Cortex of kidney (tissue), 1 donor: Measurements from ENCODE around the gene RBFA.

Experiments
- DNase-seq: peaks from one replicate; lab custom pipeline; 2025; lab: John Stamatoyannopoulos, UW

Gene RBFA

DNA sequence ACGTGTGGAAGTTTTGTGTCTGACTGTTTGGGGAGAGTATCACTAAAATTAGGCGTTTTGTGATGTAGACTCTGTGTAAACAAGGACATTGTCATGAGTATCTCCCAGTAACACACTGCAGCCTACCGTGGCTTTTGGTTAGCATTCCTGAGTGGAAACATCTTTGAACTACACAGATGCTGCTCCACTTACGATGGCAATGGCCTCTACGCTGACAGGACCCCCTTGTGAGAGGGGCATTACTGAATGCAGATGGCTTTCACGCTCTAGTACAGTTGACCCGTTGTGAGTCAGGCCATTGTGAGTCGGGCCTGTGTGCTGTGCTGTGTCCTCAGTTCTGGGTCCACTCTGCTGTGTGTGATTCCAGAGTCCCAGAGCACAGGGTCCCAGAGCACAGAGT, 40.5 kb downstream of the RBFA start:
- no peak for DNase-seq

DNA sequence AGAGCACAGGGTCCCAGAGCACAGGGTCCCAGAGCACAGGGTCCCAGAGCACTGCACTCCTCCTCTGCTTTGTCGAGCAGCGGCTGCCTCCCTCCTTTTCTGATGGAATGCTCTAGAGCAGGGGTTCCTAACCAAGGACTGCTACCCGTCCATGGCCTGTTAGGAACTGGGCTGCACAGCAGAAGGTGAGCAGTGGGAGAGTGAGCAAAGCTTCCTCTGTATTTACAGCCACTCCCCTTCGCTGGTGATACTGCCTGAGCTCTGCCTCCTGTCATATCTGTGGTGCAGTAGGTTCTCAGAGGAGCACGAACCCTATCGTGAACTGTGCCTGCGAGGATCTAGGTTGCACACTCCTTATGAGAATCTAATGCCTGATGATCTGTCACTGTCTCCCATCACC, 41.7 kb downstream of the RBFA start:
- DNase-seq, result no peak

DNA sequence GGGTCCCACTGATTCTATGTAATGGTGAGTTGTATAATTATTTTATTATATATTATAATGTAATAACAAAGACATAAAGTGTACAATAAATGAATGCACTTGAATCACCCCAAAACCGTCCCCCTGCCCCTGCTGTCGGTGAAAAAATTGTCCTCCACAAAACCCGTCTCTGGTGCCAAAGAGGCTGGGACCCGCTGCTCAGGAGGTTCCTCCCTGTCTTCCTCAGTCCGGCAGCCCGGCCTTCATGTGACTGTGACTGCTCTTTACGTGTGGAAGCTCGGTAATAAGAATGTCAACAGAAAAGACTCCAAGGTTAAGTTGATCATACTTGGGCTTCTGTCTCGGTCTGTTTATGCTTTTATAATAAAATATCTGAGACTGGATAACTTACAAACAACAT, 42.1 kb downstream of the RBFA start:
- no peak for DNase-seq

DNA sequence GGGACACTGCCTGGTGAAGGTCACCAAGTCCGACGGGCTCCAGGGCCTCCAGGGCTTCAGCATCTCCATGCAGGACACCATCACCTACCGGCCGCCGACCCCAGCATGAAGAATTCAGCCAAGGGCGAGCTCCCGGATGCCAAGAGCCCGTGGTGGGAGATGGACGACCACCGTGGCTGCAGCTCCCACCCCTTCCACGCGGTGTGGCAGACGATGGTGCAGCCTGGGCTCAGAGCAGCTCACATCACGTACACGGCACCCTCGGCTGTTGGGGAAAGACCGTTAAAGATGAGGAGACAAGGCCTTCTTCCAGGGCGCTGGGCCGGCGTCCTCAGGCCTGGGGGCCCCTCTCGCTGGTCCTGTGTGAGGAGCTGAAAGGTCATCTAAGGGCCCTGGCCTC, 43.6 kb downstream of the RBFA start:
- no peak for DNase-seq
